SJCRH30 (cell line): ENCODE results near the gene FGF8. TPM values are rescaled to one million over a fixed set of nuclear protein-coding genes. Genes with fewer than 3 reads are reported as not detected.

Source experiments
- DNase-seq, 2 experiments: peaks; one replicate each; pipeline ENCODE4 v3.0.0-alpha.2; 2015 to 2020
- H3K27ac ChIP-seq: fragments of 250-450 bp; sonication (Bioruptor Pico); 2 replicates; pipeline ENCODE4 v1.5.1; 2020; ENCODE audit warnings: mild to moderate bottlenecking, moderate library complexity
- H3K27me3 ChIP-seq: fragments of 250-450 bp; sonication (Bioruptor Pico); 2 replicates; pipeline ENCODE4 v1.5.1; 2020; ENCODE audit warnings: mild to moderate bottlenecking, moderate library complexity
- H3K36me3 ChIP-seq: fragments of 250-450 bp; sonication (Bioruptor Pico); 2 replicates; pipeline ENCODE4 v1.5.1; 2020; ENCODE audit warnings: mild to moderate bottlenecking, moderate library complexity
- H3K4me1 ChIP-seq: fragments of 250-450 bp; sonication (Bioruptor Pico); 2 replicates; pipeline ENCODE4 v1.5.1; 2020; ENCODE audit warnings: mild to moderate bottlenecking, moderate library complexity
- H3K4me3 ChIP-seq: fragments of 250-450 bp; sonication (Bioruptor Pico); 2 replicates; pipeline ENCODE4 v1.5.1; 2020; ENCODE audit warnings: mild to moderate bottlenecking, moderate library complexity
- H3K9me3 ChIP-seq: fragments of 250-450 bp; sonication (Bioruptor Pico); replicated peaks from 2 replicates; pipeline ENCODE4 v1.5.1; 2020; ENCODE audit warnings: mild to moderate bottlenecking, moderate library complexity
- total RNA-seq: library from RNA; depleted of rRNA; stranded (reverse); fragments of >200 nt; shearing (Covaris generic); gene quantifications from 2 replicates; pipeline ENCODE4 v1.2.3, GENCODE V29; 2014

FGF8 gene
- total RNA-seq, 1 experiment from 2014 or later: 115 TPM

- H3K27me3 ChIP-seq: no peaks in the 10 kb centered on the region
- DNase-seq: peak in 1 of 2 experiments; percentile 13
- 0 out of 2 replicates have a peak overlapping the region, but pooled peaks have one; percentile 1 for H3K4me3 ChIP-seq
- peaks cover 58% of the 10 kb centered on the region for H3K4me1 ChIP-seq
- peaks cover 21% of the 10 kb centered on the region for H3K36me3 ChIP-seq
- peak overlapping the region; percentile 39 for H3K27ac ChIP-seq
- no peaks in the 10 kb centered on the region for H3K9me3 ChIP-seq
Observed at GRCh38 chr10:101778151-101778780, 2.4 kb upstream of the FGF8 start.

GRCh38 chr10:101777619-101778145, 1.8 kb upstream of the FGF8 start:
- H3K27me3 ChIP-seq: no peaks in the 10 kb centered on the region

GRCh38 chr10:101776161-101776817, 375 bp upstream of the FGF8 start:
- Histone ChIP-seq H3K9me3 (no peaks in the 10 kb centered on the region), H3K36me3 (peaks cover 33% of the 10 kb centered on the region), H3K4me1 (peaks cover 77% of the 10 kb centered on the region), H3K4me3 (peak overlapping the region; percentile 72), H3K27ac (no peak overlapping the region), H3K27me3 (no peaks in the 10 kb centered on the region)
- peak in 1 of 2 experiments; percentile 12 for DNase-seq

More at GRCh38 chr10:101777619-101778145, 1.8 kb upstream of the FGF8 start:
- H3K9me3 ChIP-seq: no peaks in the 10 kb centered on the region
- no peak overlapping the region for H3K27ac ChIP-seq
- peaks cover 63% of the 10 kb centered on the region for H3K4me1 ChIP-seq
- no peak overlapping the region for H3K4me3 ChIP-seq
- H3K36me3 ChIP-seq: peaks cover 22% of the 10 kb centered on the region
- peak; percentile 22 to 49 for DNase-seq

- Histone ChIP-seq H3K4me3 (peak overlapping the region; percentile 72), H3K36me3 (peaks cover 41% of the 10 kb centered on the region), H3K27ac (peak overlapping the region; percentile 59), H3K9me3 (no peaks in the 10 kb centered on the region), H3K4me1 (peaks cover 80% of the 10 kb centered on the region), H3K27me3 (no peaks in the 10 kb centered on the region)
- DNase-seq: peak; percentile 54 to 60
Observed at GRCh38 chr10:101774589-101775272, 1.2 kb downstream of the FGF8 start.

GRCh38 chr10:101773923-101774588, 1.9 kb downstream of the FGF8 start:
- Histone ChIP-seq H3K27ac (peak overlapping the region; percentile 100), H3K9me3 (no peaks in the 10 kb centered on the region), H3K27me3 (no peaks in the 10 kb centered on the region), H3K4me1 (peaks cover 85% of the 10 kb centered on the region), H3K4me3 (peak overlapping the region; percentile 72), H3K36me3 (peaks cover 45% of the 10 kb centered on the region)
- peak in 1 of 2 experiments; percentile 31 for DNase-seq

- H3K27me3 ChIP-seq: no peaks in the 10 kb centered on the region
- no peak for DNase-seq
Observed at GRCh38 chr10:101772895-101773761, 2.8 kb downstream of the FGF8 start.

GRCh38 chr10:101772017-101772894, 3.7 kb downstream of the FGF8 start:
- H3K36me3 ChIP-seq: peaks cover 42% of the 10 kb centered on the region
- DNase-seq: peak; percentile 87 to 91
- H3K4me3 ChIP-seq: no peak overlapping the region
- peaks cover 78% of the 10 kb centered on the region for H3K4me1 ChIP-seq
- no peaks in the 10 kb centered on the region for H3K9me3 ChIP-seq
- H3K27ac ChIP-seq: peak overlapping the region; percentile 100
- H3K27me3 ChIP-seq: no peaks in the 10 kb centered on the region

More at GRCh38 chr10:101772895-101773761, 2.8 kb downstream of the FGF8 start:
- Histone ChIP-seq H3K27ac (peak overlapping the region; percentile 100), H3K4me3 (peak overlapping the region; percentile 72), H3K4me1 (peaks cover 85% of the 10 kb centered on the region), H3K9me3 (no peaks in the 10 kb centered on the region), H3K36me3 (peaks cover 45% of the 10 kb centered on the region)

GRCh38 chr10:101771380-101771779, 4.5 kb downstream of the FGF8 start:
- Histone ChIP-seq H3K4me1 (peaks cover 70% of the 10 kb centered on the region), H3K36me3 (peaks cover 42% of the 10 kb centered on the region), H3K4me3 (peak overlapping the region; percentile 2; the same call in 1 of the 2 replicates), H3K27ac (peak overlapping the region; percentile 100), H3K9me3 (no peaks in the 10 kb centered on the region), H3K27me3 (no peaks in the 10 kb centered on the region)
- peak in 1 of 2 experiments; percentile 72 for DNase-seq

- peak overlapping the region; percentile 100 for H3K27ac ChIP-seq
- no peaks in the 10 kb centered on the region for H3K27me3 ChIP-seq
- peaks cover 70% of the 10 kb centered on the region for H3K4me1 ChIP-seq
- peaks cover 42% of the 10 kb centered on the region for H3K36me3 ChIP-seq
- H3K4me3 ChIP-seq: peak overlapping the region; percentile 29
- DNase-seq: peak; percentile 99 to 100
- H3K9me3 ChIP-seq: no peaks in the 10 kb centered on the region
Observed at GRCh38 chr10:101770331-101771215, 5.3 kb downstream of the FGF8 start.

- H3K4me3 ChIP-seq: no peak overlapping the region
- H3K27ac ChIP-seq: peak overlapping the region; percentile 100
- H3K9me3 ChIP-seq: no peaks in the 10 kb centered on the region
- H3K27me3 ChIP-seq: no peaks in the 10 kb centered on the region
- H3K36me3 ChIP-seq: peaks cover 42% of the 10 kb centered on the region
- DNase-seq: peak; percentile 53 to 60
- H3K4me1 ChIP-seq: peaks cover 67% of the 10 kb centered on the region
Observed at GRCh38 chr10:101769541-101770180, 6.3 kb downstream of the FGF8 start.

- peaks cover 58% of the 10 kb centered on the region for H3K4me1 ChIP-seq
- H3K27me3 ChIP-seq: no peaks in the 10 kb centered on the region
- H3K27ac ChIP-seq: peak overlapping the region; percentile 100
- peaks cover 34% of the 10 kb centered on the region for H3K36me3 ChIP-seq
- H3K4me3 ChIP-seq: no peak overlapping the region
- H3K9me3 ChIP-seq: no peaks in the 10 kb centered on the region
- peak in 1 of 2 experiments; percentile 23 for DNase-seq
Observed at GRCh38 chr10:101768791-101769170, 7.1 kb downstream of the FGF8 start.
